OCI-LY1 (cell line): ENCODE data around the gene ALDH1A3.

ENCODE experiments used
- CTCF ChIP-seq: fragments of 200-600 bp; sonication (generic), shearing (Covaris generic); IDR thresholded peaks from 2 replicates; pipeline ENCODE4 v1.5.1; 2017; ENCODE audit warnings: mild to moderate bottlenecking, antibody characterized with exemption, low read length, moderate library complexity, mixed read lengths
- EZH2 ChIP-seq: fragments of 200-600 bp; sonication (generic), shearing (Covaris generic); IDR thresholded peaks from 2 replicates; pipeline ENCODE4 v1.8.0; 2017; ENCODE audit warnings: borderline replicate concordance, mixed run types, mild to moderate bottlenecking, antibody characterized with exemption, low read length, moderate library complexity, mixed read lengths

DNA sequence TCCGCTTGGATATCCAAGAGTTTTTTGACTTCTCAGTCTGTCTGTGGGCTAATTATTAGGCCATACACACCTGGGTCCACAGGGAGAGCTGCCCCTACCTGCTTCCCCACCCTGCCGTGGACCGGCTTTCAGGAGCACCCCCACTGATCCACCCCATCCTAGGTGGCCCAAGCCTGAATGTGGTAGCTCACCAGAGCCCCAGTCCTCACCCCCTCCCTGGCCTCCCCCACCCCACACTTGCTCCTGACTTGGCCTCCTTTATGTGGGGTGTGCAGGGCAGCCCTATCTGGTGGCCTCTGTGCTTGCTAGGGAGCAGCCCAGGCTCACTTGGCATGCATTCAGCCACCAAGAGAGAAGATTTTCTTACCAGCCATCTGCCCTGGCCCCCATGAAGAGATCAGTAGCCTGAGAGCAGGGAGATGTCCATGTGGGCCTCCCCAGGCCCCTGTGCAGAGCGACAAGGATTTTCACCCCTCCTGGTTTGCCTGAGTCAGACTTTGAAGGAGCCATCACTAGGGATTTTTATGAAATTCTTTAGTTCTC lies 50.7 kb downstream of the ALDH1A3 start:
- TF ChIP-seq CTCF, result no peak
- TF ChIP-seq EZH2, result no peak
